ENCODE data around the gene SLC16A4. TPM values are rescaled to one million over a fixed set of nuclear protein-coding genes. Genes with fewer than 3 reads are reported as not detected.
A peak's percentile ranks its signal among the peaks of the same experiment; 100 is the strongest.

Gene SLC16A4
- total RNA-seq, 1 experiment from 2014 or later: 412 TPM

- no peak for DNase-seq (ENCODE audit: extremely low read depth, low read depth)
These were observed 20.0 kb downstream of the SLC16A4 start for GRCh38 chr1:110370827-110371226.

- no peak for DNase-seq (ENCODE audit: extremely low read depth, low read depth)
These were observed 26.6 kb downstream of the SLC16A4 start for GRCh38 chr1:110364221-110364620.

GRCh38 chr1:110361856-110362255 lies 29.0 kb downstream of the SLC16A4 start:
- no peak for DNase-seq (ENCODE audit: extremely low read depth, low read depth)

GRCh38 chr1:110360431-110360830 lies 30.4 kb downstream of the SLC16A4 start:
- no peak for DNase-seq (ENCODE audit: extremely low read depth, low read depth)

GRCh38 chr1:110356379-110356778 lies 34.4 kb downstream of the SLC16A4 start:
- DNase-seq (ENCODE audit: extremely low read depth, low read depth): no peak

GRCh38 chr1:110355321-110355720 lies 35.5 kb downstream of the SLC16A4 start:
- no peak for DNase-seq (ENCODE audit: extremely low read depth, low read depth)

DNA sequence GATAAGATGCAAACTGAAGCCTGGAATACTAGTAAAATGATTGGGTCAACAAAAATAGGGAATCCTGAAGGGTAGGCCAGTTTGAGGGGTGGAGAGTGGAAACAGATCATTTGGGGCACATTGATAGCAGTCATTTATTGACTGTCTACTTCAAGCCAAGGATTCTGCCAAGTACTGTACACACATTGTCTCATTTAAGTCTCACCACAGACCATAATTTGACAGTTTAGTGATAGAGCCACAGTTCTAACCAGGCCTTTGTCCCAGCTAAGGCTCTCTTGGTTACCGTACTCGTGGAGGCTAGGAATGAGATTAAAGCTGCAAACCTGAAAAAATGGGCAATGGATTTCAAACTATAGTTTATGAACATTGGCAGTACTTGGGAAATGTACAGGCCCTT lies 40.5 kb downstream of the SLC16A4 start:
- no peak for DNase-seq (ENCODE audit: extremely low read depth, low read depth)

GRCh38 chr1:110348771-110349170 lies 42.1 kb downstream of the SLC16A4 start:
- no peak for DNase-seq (ENCODE audit: extremely low read depth, low read depth)

DNA sequence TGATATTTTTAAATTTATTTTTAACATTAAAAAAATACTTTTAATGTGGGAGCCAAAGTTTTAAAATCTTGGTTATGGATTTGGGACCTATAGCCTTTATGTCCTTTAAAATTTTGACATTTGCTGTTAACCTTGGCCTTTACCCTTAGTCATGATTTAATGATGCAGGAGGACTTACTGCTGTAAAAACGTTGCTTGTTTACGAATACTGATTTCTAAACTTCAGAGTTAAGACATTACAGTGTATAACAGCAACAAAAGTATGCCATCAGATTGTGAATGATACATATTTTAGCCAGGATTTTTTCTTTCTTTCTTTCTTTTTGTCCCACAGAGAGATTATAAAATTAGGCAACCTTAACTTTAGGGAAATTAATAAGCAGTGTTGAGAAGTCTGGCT lies 42.8 kb downstream of the SLC16A4 start:
- no peak for DNase-seq (ENCODE audit: extremely low read depth, low read depth)

- DNase-seq (ENCODE audit: extremely low read depth, low read depth): no peak
These were observed 43.5 kb downstream of the SLC16A4 start for GRCh38 chr1:110347182-110347893.

GRCh38 chr1:110346690-110347089 lies 44.1 kb downstream of the SLC16A4 start:
- DNase-seq (ENCODE audit: extremely low read depth, low read depth): no peak

DNA sequence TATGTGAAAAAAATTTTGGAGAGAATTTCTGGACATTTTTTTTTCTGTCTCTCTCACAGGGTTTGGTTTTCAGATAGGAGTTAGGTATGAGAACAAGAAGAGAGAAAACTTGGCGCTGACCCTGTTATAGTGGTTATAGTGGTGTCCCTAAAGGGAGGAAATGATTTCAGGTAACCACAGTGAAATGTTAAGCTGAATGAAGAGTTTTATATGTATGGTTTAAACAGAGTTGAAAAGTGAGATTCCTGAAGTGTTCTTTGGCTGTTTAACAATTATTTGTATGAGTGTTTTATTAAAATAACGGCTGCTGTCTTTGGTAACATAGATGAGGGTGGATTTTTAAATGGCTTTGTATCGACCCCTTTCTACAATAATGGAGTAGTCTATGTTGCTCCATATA lies 45.3 kb downstream of the SLC16A4 start:
- no peak for DNase-seq (ENCODE audit: extremely low read depth, low read depth)

DNA sequence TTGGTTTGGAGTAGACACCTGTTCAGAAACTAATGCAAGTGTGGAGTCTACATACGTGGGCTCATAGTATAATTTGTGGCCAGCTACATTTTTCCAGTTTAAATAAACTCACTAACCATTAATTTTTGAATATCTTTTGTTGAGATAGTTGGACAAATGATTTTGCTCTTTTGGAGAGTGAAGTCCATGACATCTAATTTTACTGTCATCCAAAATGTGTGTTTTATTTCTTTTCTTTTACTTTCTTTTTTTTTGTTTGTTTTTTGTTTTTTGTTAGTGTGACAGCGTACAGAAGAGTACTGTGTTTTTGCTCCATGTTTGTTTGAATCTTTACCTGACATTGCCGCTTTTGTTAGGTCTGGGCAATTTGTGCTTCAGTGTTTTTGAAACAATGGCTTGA lies 46.7 kb downstream of the SLC16A4 start:
- DNase-seq (ENCODE audit: extremely low read depth, low read depth): no peak

DNA sequence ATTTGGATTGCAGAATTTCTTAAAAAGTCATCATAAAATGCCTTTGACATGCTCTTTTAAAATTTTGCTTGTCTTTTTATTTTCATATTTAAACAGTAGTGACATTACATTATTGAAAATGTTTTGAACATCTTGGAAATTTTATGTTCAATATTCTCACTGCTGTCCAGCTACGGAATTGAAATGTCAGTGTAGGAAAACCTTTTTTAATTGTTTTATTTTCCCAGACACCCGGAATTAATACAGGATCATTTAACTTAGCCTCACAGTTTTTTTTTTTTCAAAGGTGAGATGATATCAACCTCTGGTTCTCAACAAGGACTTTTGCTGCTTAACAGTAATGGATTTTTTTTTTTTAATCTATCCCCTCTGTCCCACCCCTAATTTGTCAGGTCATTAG lies 47.6 kb downstream of the SLC16A4 start:
- no peak for DNase-seq (ENCODE audit: extremely low read depth, low read depth)

- DNase-seq (ENCODE audit: extremely low read depth, low read depth): no peak
These were observed 48.9 kb downstream of the SLC16A4 start for GRCh38 chr1:110341872-110342331.

- DNase-seq (ENCODE audit: extremely low read depth, low read depth): peak; percentile 45
These were observed 49.5 kb downstream of the SLC16A4 start for GRCh38 chr1:110341146-110341871.

- no peak for DNase-seq (ENCODE audit: extremely low read depth, low read depth)
These were observed 50.7 kb downstream of the SLC16A4 start for GRCh38 chr1:110340207-110340468.

DNA sequence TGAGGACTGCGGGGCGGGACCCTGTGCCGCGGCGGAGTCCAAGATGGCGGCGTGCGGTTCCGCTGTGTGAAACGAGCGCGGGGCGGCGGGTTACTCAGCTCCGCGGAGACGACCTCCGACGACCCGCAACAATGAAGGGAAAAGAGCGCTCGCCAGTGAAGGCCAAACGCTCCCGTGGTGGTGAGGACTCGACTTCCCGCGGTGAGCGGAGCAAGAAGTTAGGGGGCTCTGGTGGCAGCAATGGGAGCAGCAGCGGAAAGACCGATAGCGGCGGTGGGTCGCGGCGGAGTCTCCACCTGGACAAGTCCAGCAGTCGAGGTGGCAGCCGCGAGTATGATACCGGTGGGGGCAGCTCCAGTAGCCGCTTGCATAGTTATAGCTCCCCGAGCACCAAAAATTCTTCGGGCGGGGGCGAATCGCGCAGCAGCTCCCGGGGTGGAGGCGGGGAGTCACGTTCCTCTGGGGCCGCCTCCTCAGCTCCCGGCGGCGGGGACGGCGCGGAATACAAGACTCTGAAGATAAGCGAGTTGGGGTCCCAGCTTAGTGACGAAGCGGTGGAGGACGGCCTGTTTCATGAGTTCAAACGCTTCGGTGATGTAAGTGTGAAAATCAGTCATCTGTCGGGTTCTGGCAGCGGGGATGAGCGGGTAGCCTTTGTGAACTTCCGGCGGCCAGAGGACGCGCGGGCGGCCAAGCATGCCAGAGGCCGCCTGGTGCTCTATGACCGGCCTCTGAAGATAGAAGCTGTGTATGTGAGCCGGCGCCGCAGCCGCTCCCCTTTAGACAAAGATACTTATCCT lies 51.2 kb downstream of the SLC16A4 start:
- peak; percentile 38 for DNase-seq (ENCODE audit: extremely low read depth, low read depth)

GRCh38 chr1:110338886-110339406 lies 51.9 kb downstream of the SLC16A4 start, which contains the start of gene RBM15:
Gene RBM15 (plus strand): TSS chr1:110339377. CDS start chr1:110339406, 29 bp downstream.
- peak; percentile 99 for DNase-seq (ENCODE audit: extremely low read depth, low read depth)

GRCh38 chr1:110338309-110338885 lies 52.4 kb downstream of the SLC16A4 start:
- DNase-seq (ENCODE audit: extremely low read depth, low read depth): no peak
